PC-3 (cell line): ENCODE measurements around the gene TIGD2. TPM values are rescaled to one million over a fixed set of nuclear protein-coding genes. Genes with fewer than 3 reads are reported as not detected.

Source experiments
- ATAC-seq: fragments of 200-7000 bp; cut with Tn5 transposase; 2 replicates; pipeline ENCODE4 v1.9.1; 2020; ENCODE audit warnings: mild to moderate bottlenecking, moderate library complexity
- BruUV-seq: library from RNA; stranded (reverse); fragments of 400-500 nt; replicated peaks from 2 replicates; lab custom pipeline; 2021; lab: Mats Ljungman, UMichigan
- CTCF ChIA-PET: fragments of 300-600 bp; sonication (Branson Sonifier 250); formaldehyde crosslinking; loops from one replicate; lab custom pipeline; 2022; ENCODE audit warnings: antibody characterized with exemption; lab: Charles Lee
- POLR2A ChIA-PET: fragments of 300-600 bp; sonication (Branson Sonifier 250); formaldehyde crosslinking; loops from one replicate; lab custom pipeline; 2022; ENCODE audit warnings: antibody characterized with exemption; ENCODE audit not compliant: unreplicated experiment; lab: Charles Lee
- DNase-seq: peaks from one replicate; pipeline ENCODE4 v3.0.0-alpha.2; 2015
- H2AFZ ChIP-seq: fragments of 300-600 bp; sonication (generic); 2 replicates; pipeline ENCODE4 v1.6.0; 2016; ENCODE audit warnings: antibody characterized with exemption, low read length
- H3F3A ChIP-seq: fragments of 300-600 bp; sonication (generic); one replicate; pipeline ENCODE4 v1.6.0; 2017; ENCODE audit warnings: antibody characterized with exemption, low read length, control low read depth, mild to moderate bottlenecking; ENCODE audit not compliant: unreplicated experiment
- H3K27ac ChIP-seq: fragments of 300-600 bp; sonication (generic); 2 replicates; pipeline ENCODE4 v1.5.1; 2016; ENCODE audit warnings: mild to moderate bottlenecking, low read length
- H3K27me3 ChIP-seq: fragments of 300-600 bp; sonication (generic); 2 replicates; pipeline ENCODE4 v1.6.1; 2016; ENCODE audit warnings: low read length, mixed read lengths
- H3K36me3 ChIP-seq: fragments of 300-600 bp; sonication (generic); 2 replicates; pipeline ENCODE4 v1.6.1; 2016; ENCODE audit warnings: low read depth, mixed run types, low read length, mixed read lengths
- H3K4me1 ChIP-seq: fragments of 300-600 bp; sonication (generic); 2 replicates; pipeline ENCODE4 v1.5.1; 2016; ENCODE audit warnings: low read length; ENCODE audit not compliant: insufficient read depth
- H3K4me2 ChIP-seq: fragments of 300-600 bp; sonication (generic); 2 replicates; pipeline ENCODE4 v1.6.0; 2016; ENCODE audit warnings: low read length
- H3K4me3 ChIP-seq: fragments of 300-600 bp; sonication (generic); 2 replicates; pipeline ENCODE4 v1.5.1; 2016; ENCODE audit warnings: mild to moderate bottlenecking, low read length, mixed read lengths
- H3K79me2 ChIP-seq: fragments of 300-600 bp; sonication (generic); 2 replicates; pipeline ENCODE4 v1.6.1; 2017; ENCODE audit warnings: low read length, mixed read lengths
- H3K9ac ChIP-seq: fragments of 300-600 bp; sonication (generic); 2 replicates; pipeline ENCODE4 v1.6.0; 2016; ENCODE audit warnings: mild to moderate bottlenecking, low read length
- H3K9me2 ChIP-seq: fragments of 300-600 bp; sonication (generic); replicated peaks from 2 replicates; pipeline ENCODE4 v1.6.1; 2016; ENCODE audit warnings: mixed run types, low read length, mixed read lengths
- H3K9me3 ChIP-seq: fragments of 300-600 bp; sonication (generic); 2 replicates; pipeline ENCODE4 v1.6.1; 2016; ENCODE audit warnings: low read length, mixed read lengths
- H4K20me1 ChIP-seq: fragments of 300-600 bp; sonication (generic); 2 replicates; pipeline ENCODE4 v1.6.1; 2016; ENCODE audit warnings: low read length, mixed read lengths
- CTCF ChIP-seq: fragments of 300-600 bp; sonication (generic); conservative IDR thresholded peaks from 2 replicates; pipeline ENCODE4 v1.5.1; 2017; ENCODE audit warnings: antibody characterized with exemption, low read depth, mild to moderate bottlenecking, low read length
- EZH2 ChIP-seq: fragments of 300-600 bp; sonication (generic); IDR thresholded peaks from one replicate; pipeline ENCODE4 v1.6.1; 2017; ENCODE audit warnings: antibody characterized with exemption, mild to moderate bottlenecking, low read length; ENCODE audit not compliant: unreplicated experiment
- EZH2phosphoT487 ChIP-seq: fragments of 300-600 bp; sonication (generic); IDR thresholded peaks from 2 replicates; pipeline ENCODE4 v1.6.1; 2018; ENCODE audit warnings: mild to moderate bottlenecking, antibody characterized with exemption, low read length, borderline replicate concordance
- intact Hi-C: fragments of 100-400 bp; cut with micrococcal nuclease; formaldehyde crosslinking; loops from 2 replicates; pipeline ENCODE4 v1.9.0; 2023
- total RNA-seq: library from RNA; depleted of rRNA; stranded (reverse); fragments of >200 nt; gene quantifications from 2 replicates; pipeline ENCODE4 v1.2.3, GENCODE V29; 2014

The TIGD2 gene
- total RNA-seq, 1 experiment from 2014 or later = 5.4 TPM

GRCh38 chr4:89121387-89122068 lies 10.2 kb downstream of the TIGD2 start:
- H2AFZ ChIP-seq = no peak overlapping the region
- CTCF ChIA-PET = no interaction called here
- H3K4me1 ChIP-seq = peaks cover 27% of the 10 kb centered on the region
- POLR2A ChIA-PET = interaction anchor here (0.6 kb wide), 1 partner anchor 268 kb away, joined by 4 read pairs; no protein-coding TSS in a partner anchor
- DNase-seq (no peak), ATAC-seq (no peak)
- intact Hi-C loops = no loop called here
- H3K9ac ChIP-seq = no peak overlapping the region
- no peak overlapping the region for H3K4me3 ChIP-seq
- no peaks in the 10 kb centered on the region for H3F3A ChIP-seq
- no TSS peak for BruUV-seq
- H3K27me3 ChIP-seq = no peaks in the 10 kb centered on the region
- no peak for TF ChIP-seq CTCF
- no peak for TF ChIP-seq EZH2phosphoT487
- H3K79me2 ChIP-seq = no peaks in the 10 kb centered on the region
- no peaks in the 10 kb centered on the region for H3K9me2 ChIP-seq
- no peaks in the 10 kb centered on the region for H4K20me1 ChIP-seq
- no peaks in the 10 kb centered on the region for H3K9me3 ChIP-seq
- H3K36me3 ChIP-seq = no peaks in the 10 kb centered on the region
- H3K4me2 ChIP-seq = no peak overlapping the region
- no peak overlapping the region for H3K27ac ChIP-seq

- H3K4me1 ChIP-seq = peaks cover 27% of the 10 kb centered on the region
These were observed 12.1 kb downstream of the TIGD2 start for GRCh38 chr4:89123451-89123851.

More at GRCh38 chr4:89123451-89123851, 12.1 kb downstream of the TIGD2 start:
- Histone ChIP-seq H2AFZ (peak overlapping the region; percentile 24; the same call in 1 of the 2 replicates), H3K9ac (no peak overlapping the region), H3K4me2 (peak overlapping the region; percentile 50), H3K9me2 (no peaks in the 10 kb centered on the region), H3K9me3 (no peaks in the 10 kb centered on the region), H3K27ac (peak overlapping the region; percentile 34), H4K20me1 (no peaks in the 10 kb centered on the region), H3K27me3 (no peaks in the 10 kb centered on the region), H3K4me3 (no peak overlapping the region; the same call in 1 of the 2 replicates), H3K36me3 (no peaks in the 10 kb centered on the region), H3F3A (no peaks in the 10 kb centered on the region), H3K79me2 (no peaks in the 10 kb centered on the region)
- ATAC-seq (peak; percentile 83), DNase-seq (peak; percentile 70)
- TF ChIP-seq CTCF (no peak), EZH2 (no peak), EZH2phosphoT487 (no peak)
- POLR2A ChIA-PET = no interaction called here
- intact Hi-C loops = no loop called here
- CTCF ChIA-PET = no interaction called here
- BruUV-seq = no TSS peak
